NOMO-1 treated with dmso at 0.1 percent for 144 hours (cell line): ENCODE results near the gene NUP88.
"Not testable (repeated sequence)": the region's sequence is repeated elsewhere in the genome, so short reads cannot be mapped to it uniquely, and the experiment has no call there.

Source experiments
- DNase-seq: peaks from one replicate; lab custom pipeline; 2025; ENCODE audit not compliant: unreplicated experiment; lab: John Stamatoyannopoulos, UW

The NUP88 gene

GRCh38 chr17:5419356-5419958 lies at the start of gene NUP88:
TSS of gene NUP88 (minus strand) at chr17:5419662. CDS start at chr17:5419650, 12 bp downstream.
- peak; percentile 98 for DNase-seq

- no peak for DNase-seq
These were observed 48.6 kb upstream of the NUP88 start for GRCh38 chr17:5468075-5468473.

GRCh38 chr17:5467416-5467815 lies 48.0 kb upstream of the NUP88 start:
- DNase-seq, result no peak

- DNase-seq, result no peak
These were observed 46.8 kb upstream of the NUP88 start for GRCh38 chr17:5466295-5466694.

GRCh38 chr17:5464717-5465507 lies 45.5 kb upstream of the NUP88 start:
- DNase-seq, result no peak

DNA sequence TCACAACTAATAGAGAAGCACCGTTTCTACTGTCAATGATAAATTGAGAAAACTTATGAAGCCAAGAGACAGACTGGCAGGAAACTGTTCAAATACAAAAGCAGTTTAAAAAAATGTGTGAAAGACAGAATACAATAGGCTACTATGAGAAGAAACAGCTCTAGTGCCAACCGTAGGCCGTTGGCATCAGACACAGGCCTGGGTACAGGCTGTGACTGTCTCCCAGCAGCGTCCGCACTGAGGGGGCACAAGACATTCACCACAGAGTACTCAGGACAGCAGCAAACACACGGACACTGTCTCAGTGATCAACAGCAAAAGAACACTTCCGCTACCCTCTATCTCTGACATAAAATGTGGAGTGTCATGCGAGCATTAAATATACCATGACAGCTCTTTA lies 27.3 kb upstream of the NUP88 start:
- DNase-seq, result no peak

GRCh38 chr17:5444209-5444608 lies 24.7 kb upstream of the NUP88 start:
- DNase-seq, result no peak

DNA sequence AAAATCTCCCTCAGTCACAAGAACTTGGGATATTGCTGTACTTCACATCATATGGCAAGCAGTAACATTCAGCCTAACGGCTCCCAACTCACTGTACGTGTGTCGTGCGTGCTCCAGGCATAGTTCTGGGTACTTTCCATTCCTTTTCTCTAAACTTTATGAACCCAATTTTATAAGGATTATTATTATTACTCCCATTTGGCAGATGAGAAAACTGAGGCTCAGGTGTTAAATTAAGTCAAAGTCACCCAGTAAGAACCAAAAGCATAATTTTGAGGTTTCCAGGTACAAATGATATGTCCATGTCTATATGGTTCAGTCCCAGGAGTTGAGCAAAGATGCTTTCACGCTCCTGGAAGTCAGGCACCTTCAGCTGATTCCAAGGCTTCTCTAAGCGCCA lies 24.3 kb upstream of the NUP88 start:
- no peak for DNase-seq

GRCh38 chr17:5439446-5439764 lies 19.9 kb upstream of the NUP88 start:
- DNase-seq, result no peak

GRCh38 chr17:5438716-5439445 lies 19.4 kb upstream of the NUP88 start, which contains the start of gene C1QBP:
TSS of gene C1QBP (minus strand) at chr17:5439155. CDS start at chr17:5439073, 82 bp downstream.
- peak; percentile 94 for DNase-seq

- DNase-seq, result no peak
These were observed 18.4 kb upstream of the NUP88 start for GRCh38 chr17:5437721-5438317.

DNA sequence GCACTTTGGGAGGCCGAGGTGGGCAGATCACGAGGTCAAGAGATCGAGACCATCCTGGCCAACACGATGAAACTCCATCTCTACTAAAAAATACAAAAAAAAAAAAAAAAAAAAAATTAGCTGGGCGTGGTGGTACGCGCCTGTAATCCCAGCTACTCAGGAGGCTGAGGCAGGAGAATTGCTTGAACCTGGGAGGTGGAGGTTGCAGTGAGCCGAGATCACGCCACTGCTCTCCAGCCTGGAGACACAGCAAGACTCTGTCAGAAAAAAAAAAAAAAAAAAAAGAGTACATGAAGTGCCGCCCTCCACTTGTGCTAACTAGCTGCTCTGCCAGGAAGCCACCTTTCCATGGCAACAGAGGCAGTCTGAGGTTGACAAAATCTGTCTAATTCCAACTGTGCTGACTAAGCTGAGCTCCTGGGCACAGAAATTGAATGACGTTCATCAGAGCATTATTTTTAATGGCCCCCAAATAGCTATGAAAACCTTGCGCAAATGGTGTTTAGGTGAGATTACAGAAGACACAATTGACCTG lies 16.4 kb upstream of the NUP88 start:
- not testable (repeated sequence) for DNase-seq

- no peak for DNase-seq
These were observed 15.5 kb upstream of the NUP88 start for GRCh38 chr17:5434984-5435383.

DNA sequence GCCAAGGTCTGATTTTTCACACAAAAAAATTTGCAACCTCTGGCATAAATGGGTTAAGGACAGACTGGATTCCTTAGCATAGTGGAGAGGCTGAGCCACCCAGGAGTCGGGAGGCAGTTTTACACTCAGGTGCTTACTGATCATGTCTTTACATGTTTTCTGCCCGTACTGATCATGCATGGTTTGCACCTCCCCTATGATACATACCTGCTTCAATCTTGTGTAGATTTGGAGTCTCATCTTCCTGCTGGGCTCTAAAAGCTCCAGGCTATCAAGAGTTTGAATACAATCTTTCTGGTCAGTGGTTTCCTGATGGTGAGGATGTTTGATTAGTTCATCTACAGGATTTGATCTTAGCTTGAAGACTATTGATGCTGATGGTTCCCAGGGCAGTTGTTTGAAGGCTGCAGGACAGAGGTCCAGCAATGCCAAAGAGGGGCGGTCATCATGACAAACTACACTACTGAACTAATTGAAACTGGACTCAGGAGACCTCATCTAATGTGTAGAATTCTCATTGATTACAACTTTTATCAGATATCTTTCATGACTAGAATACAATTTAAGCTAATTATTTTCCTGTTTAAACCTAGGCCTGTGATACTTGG lies 12.6 kb upstream of the NUP88 start:
- no peak for DNase-seq

- not testable (repeated sequence) for DNase-seq
These were observed 11.8 kb upstream of the NUP88 start for GRCh38 chr17:5431234-5431633.

GRCh38 chr17:5430413-5430999 lies 11.0 kb upstream of the NUP88 start:
- no peak for DNase-seq

DNA sequence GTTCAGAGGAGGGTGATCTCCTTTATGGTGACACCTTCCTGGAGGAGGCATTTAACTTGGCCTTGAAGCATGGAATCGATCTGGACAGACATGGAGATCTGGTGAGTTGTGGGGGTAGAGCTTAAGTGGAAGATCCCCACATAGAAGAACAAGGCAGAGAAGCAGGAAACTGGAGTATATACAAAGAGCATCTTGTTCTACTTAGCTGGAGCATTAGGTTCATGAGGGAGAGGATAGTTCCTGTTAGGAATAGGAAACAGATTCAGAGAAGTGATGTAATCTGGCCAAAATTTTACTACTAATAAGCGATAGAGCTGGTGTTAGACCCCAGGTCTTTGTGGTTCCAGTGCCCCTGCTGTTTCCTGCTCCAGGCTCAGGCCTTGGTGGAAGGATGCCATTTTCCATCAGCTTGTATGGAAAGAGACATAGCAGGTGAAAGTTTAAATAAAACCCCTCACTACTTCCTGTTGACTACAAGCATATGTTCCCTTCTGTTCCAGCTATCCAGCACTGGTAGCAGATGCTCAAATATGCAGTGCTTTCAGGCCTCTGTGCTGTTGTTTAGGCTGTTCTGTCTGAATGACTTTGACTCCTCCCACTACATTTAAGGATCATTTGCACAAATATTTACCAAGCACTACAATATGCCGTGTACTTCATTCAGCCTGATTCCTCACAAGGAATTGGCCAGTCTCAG lies 9.9 kb upstream of the NUP88 start:
- no peak for DNase-seq

- DNase-seq, result no peak
These were observed 6.4 kb upstream of the NUP88 start for GRCh38 chr17:5425826-5426225.

- DNase-seq, result no peak
These were observed 5.4 kb upstream of the NUP88 start for GRCh38 chr17:5424909-5425308.

- DNase-seq, result no peak
These were observed 3.0 kb upstream of the NUP88 start for GRCh38 chr17:5422505-5422904.
